Measurements from ENCODE around the gene EVX1. TPM values are rescaled to one million over a fixed set of nuclear protein-coding genes. Genes with fewer than 3 reads are reported as not detected.

Gene EVX1
- total RNA-seq, 1 donor from 2014 or later = not detected

DNA sequence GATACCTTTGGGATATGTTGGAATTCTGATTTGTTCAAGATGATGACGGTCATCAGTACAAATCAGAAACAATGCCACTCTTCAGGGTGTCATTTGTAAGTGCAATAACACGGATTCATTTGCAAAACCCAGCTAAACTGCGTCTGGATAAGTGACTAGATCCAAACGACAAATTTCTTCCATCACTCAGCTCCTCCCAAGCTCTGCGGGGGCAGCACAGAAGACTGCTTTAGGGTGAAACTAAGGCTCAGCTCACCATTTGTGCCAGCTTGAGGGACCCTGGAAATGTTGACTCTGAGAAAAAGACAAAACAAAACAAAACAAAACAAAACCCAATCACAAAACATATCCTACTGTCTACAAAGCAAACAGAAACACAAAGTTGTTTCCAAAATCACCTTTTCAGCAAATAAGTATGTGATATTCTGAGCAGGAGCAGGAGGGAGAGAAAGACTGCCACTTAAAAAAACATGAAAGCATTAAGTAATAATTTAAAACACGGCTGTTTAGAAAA, 8.0 kb downstream of the EVX1 start:
- DNase-seq = no peak

DNA sequence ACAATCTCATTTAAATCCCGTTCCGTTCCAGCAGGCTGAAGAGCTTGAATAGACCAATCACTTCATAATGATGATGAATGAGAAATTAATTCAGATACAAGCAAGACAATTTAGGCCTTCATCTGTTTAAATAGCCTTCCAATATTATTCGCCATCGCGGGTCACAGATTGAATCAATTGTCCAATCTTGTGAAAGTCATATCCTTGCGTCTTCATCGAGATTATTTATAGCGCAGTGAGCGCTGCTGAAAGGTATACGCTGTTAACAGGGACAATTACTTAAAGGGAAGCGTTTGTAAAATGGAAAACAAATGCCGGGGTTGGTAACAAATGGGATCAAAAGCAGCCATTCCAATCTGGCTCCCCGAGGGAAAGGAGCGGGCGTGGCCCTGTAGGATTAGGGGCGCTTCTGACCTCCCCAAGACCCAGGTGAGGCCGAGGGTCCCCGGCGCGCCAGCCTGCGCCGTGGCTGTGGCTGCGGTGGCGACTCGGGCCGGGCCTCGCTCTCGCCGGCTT, 8.6 kb downstream of the EVX1 start:
- no peak for DNase-seq

GRCh38 chr7:27251652-27252590, 9.3 kb downstream of the EVX1 start:
- no peak for DNase-seq

- no peak for DNase-seq
These were observed 12.0 kb downstream of the EVX1 start for GRCh38 chr7:27254625-27255024.

- DNase-seq = no peak
These were observed 17.6 kb downstream of the EVX1 start for GRCh38 chr7:27260211-27260610.

DNA sequence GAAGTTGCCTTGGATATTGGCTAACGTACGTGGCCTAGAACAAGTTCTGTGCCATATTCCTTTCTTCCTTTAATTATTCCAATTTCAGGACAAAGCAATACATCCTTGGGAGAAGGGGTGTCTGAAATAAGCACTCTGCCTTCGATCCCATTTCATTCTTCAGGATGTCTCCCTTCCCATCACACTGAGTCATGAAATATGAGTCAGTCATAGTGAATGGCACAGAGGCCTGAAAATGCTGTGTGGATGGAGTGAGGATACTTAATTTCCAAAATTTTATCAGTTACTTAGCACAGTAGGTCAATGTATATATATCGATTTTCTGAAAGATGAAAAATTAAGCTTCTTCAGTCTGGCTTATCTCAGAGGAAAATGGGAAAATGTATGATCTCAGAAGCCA, 19.5 kb downstream of the EVX1 start:
- no peak for DNase-seq

- no peak for DNase-seq
These were observed 21.2 kb downstream of the EVX1 start for GRCh38 chr7:27263781-27264180.

- DNase-seq = no peak
These were observed 26.9 kb downstream of the EVX1 start for GRCh38 chr7:27269455-27269854.

GRCh38 chr7:27271384-27271783, 28.8 kb downstream of the EVX1 start:
- no peak for DNase-seq

GRCh38 chr7:27277628-27278027, 35.0 kb downstream of the EVX1 start:
- DNase-seq = no peak

- DNase-seq = no peak
These were observed 41.0 kb downstream of the EVX1 start for GRCh38 chr7:27283558-27283957.

- DNase-seq = no peak
These were observed 52.6 kb downstream of the EVX1 start for GRCh38 chr7:27295236-27295635.

- DNase-seq = no peak
These were observed 54.8 kb downstream of the EVX1 start for GRCh38 chr7:27297356-27297755.

Other genes with a start within 250 kb of the EVX1 start
- not detected for gene HOXA1, start 146.8 kb upstream of the EVX1 start, total RNA-seq
- not detected for gene HOXA2, start 140.1 kb upstream of the EVX1 start, total RNA-seq
- gene HOXA4, start 112.0 kb upstream of the EVX1 start, total RNA-seq = not detected
- not detected for gene HOXA5, start 99.1 kb upstream of the EVX1 start, total RNA-seq
- gene HOXA6, start 95.0 kb upstream of the EVX1 start, total RNA-seq = not detected
- not detected for gene HOXA3, start 90.2 kb upstream of the EVX1 start, total RNA-seq
- not detected for gene HOXA7, start 86.1 kb upstream of the EVX1 start, total RNA-seq
- gene HOXA9, start 77.3 kb upstream of the EVX1 start, total RNA-seq = not detected
- not detected for gene HOXA10, start 68.5 kb upstream of the EVX1 start, total RNA-seq
- not detected for gene HOXA11, start 57.6 kb upstream of the EVX1 start, total RNA-seq
- not detected for gene HOXA13, start 42.7 kb upstream of the EVX1 start, total RNA-seq

Measured in occipital lobe (tissue), 2 donors.